ENCODE measurements around the gene KRTAP10-12.

Gene KRTAP10-12

GRCh38 chr21:44734841-44735240 lies 37.9 kb downstream of the KRTAP10-12 start:
- DNase-seq = no peak

GRCh38 chr21:44735821-44736220 lies 38.8 kb downstream of the KRTAP10-12 start:
- no peak for DNase-seq

- no peak for DNase-seq
Measured at GRCh38 chr21:44736291-44737004, 39.5 kb downstream of the KRTAP10-12 start.

GRCh38 chr21:44737706-44738354 lies 40.9 kb downstream of the KRTAP10-12 start:
- DNase-seq = no peak

GRCh38 chr21:44738621-44739020 lies 41.6 kb downstream of the KRTAP10-12 start:
- no peak for DNase-seq

GRCh38 chr21:44739316-44739715 lies 42.3 kb downstream of the KRTAP10-12 start:
- no peak for DNase-seq

- no peak for DNase-seq
Measured at GRCh38 chr21:44740742-44741141, 43.8 kb downstream of the KRTAP10-12 start.

GRCh38 chr21:44741921-44742320 lies 44.9 kb downstream of the KRTAP10-12 start:
- DNase-seq = no peak

- peak; percentile 44 for DNase-seq
Measured at GRCh38 chr21:44742418-44743153, 45.6 kb downstream of the KRTAP10-12 start.

Measured in DMS79 treated with DMSO at 0.1 percent for 48 hours (cell line).